Activated naive CD4-positive, alpha-beta T cell treated with anti-CD3 and anti-CD28 coated beads, Interleukin-2, amount 50 U/mL, for 16 hours (primary cell): ENCODE data around the gene P2RY12.
"Not testable (repeated sequence)": the region's sequence is repeated elsewhere in the genome, so short reads cannot be mapped to it uniquely, and the experiment has no call there.

Experiments used
- DNase-seq: peaks from one replicate; pipeline ENCODE4 v3.0.0-alpha.2; 2020

P2RY12 gene

DNA sequence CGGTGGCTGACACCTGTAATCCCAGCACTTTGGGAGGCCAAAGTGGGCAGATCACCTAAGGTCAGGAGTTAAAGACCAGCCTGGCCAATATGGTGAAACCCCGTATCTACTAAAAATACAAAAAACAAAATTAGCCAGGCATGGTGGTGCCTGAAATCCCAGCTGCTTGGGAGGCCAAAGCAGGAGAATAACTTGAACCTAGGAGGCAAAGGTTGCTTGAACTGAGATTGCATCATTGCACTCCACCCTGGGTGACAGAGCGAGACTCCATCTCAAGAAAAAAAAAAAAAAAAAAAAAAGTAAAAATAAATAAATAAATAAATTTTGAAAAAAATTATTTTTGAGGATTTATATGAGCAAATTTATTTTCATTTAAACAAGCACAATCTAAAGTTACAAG lies 7.6 kb upstream of the P2RY12 start:
- not testable (repeated sequence) for DNase-seq

DNA sequence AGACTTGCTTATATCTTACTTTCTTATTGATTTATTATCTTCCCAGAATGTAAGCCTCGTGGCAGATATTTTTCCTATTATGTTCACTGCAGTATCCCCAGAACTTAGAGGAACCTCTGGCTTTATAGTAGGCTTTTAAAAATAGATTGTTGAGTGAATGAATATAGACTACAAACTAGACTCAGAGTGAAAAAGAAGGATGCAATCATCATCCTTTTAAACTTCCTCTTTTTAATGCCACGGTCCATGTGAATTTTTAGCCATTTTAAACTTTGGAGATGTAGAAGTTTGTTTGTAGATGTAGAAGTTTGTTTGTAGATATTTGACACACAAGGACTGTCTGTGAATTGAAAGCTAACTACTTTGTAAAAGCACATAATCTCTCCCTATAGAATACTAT lies 7.2 kb upstream of the P2RY12 start:
- no peak for DNase-seq

DNA sequence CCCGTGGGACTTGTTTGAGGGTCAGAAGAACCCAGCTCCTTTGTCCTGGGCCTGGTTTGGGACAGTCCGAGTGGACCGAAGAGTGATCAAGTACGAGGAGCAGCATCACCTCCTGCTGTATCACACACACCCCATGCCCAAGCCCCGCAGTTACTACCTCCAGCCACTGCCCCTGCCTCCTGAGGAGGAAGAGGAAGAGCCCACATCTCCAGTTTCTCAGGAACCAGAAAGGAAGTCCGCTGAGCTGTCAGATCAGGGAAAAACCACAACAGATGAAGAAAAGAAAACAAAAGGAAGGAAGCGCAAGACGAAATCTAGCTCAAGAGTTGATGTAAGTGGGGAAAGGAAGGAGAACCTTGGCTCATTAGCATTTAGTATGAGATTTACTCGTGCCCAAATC lies 3.3 kb upstream of the P2RY12 start:
- DNase-seq: no peak

DNA sequence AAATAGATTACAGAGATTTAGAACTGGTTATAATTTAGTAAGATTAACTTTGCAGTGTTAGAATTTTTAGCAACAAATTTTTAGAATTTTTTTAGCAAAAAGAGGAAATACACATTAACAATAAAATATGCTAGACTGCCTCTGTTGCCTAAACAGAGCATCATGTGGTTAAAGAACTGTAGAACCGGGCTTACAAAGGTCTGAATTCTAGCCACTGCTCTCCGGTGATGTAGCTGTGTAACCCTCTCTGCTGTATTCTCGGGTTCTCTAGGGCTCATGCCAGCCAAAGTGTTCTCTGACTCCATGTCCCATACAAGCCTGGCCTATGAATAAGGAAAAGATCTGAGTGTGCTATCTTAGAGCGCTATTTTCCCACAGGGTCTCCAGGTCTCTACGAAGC lies 2.9 kb upstream of the P2RY12 start:
- DNase-seq: no peak

DNA sequence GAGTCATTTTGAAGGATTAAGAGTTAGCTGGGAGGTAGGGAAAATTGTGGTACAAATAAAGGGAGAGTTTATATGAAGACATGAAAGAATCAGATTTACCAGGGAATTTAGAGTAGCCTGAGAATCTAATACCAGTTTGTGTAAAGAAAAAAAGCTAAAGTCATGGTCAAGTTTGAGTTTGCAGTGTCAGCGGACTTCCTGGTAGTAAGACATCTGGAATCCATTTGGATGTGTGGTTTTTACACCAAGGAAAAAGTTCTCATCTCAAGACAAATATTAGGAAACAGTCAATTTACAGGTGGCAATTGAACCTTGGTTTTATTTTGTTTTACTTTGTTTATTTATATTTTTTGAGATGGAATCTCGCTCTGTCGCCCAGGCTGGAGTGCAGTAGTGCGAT lies 1.5 kb upstream of the P2RY12 start:
- no peak for DNase-seq

DNA sequence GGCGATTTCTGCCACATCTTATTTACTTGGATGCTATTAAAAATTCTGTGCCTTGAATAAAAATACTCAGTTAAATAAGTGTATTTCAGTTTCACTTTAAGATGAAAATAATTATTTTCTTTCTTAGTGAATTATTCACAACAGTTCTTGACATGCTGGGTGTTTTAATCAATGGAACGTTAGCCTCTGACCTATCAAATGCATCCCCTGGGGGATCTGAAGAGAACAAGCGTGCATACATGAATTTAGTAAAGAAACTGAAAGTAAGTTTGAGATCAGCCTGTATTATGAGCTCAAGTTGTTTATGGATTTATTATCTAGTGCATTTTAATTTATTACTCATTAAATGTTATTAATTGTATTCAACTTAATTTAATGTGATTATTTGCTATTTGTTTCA lies 597 bp downstream of the P2RY12 start:
- DNase-seq: no peak

DNA sequence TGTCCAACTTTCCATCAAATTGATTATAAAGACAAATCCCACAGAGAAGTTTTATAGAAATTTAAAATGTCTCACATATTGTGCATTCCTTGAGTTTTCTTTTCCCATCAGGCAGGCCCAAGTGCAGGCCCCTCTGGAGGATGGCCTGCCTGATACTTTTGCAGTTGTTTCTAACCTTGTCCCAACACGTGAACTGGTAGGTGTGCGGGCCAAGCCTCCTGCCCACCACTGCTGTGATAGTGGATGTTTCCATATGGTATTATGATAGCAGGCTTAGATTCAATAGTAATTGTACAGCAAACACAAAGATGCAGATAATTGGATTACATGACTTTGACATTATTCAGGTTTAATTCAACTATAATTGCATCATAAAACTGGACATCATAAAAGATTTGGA lies 1.4 kb downstream of the P2RY12 start:
- no peak for DNase-seq

DNA sequence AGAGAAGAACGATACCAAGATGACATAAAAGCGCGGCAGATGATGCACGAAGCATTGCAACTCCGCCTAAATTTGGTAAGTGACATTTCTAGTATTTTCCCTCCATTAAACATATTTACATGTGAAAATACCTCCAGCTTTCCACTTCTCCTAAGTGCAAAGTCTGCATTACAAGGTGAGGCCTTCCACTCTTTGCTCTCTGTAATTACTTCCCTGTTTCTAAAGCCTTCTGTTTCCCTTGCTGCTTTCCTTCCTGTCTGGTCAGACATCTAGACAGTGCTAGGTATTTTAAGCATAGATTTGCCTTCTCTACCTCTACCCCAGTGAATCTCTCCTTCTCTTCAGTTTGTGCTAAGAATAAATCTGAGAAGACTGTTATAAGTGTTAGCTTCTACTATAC lies 1.9 kb downstream of the P2RY12 start:
- no peak for DNase-seq

DNA sequence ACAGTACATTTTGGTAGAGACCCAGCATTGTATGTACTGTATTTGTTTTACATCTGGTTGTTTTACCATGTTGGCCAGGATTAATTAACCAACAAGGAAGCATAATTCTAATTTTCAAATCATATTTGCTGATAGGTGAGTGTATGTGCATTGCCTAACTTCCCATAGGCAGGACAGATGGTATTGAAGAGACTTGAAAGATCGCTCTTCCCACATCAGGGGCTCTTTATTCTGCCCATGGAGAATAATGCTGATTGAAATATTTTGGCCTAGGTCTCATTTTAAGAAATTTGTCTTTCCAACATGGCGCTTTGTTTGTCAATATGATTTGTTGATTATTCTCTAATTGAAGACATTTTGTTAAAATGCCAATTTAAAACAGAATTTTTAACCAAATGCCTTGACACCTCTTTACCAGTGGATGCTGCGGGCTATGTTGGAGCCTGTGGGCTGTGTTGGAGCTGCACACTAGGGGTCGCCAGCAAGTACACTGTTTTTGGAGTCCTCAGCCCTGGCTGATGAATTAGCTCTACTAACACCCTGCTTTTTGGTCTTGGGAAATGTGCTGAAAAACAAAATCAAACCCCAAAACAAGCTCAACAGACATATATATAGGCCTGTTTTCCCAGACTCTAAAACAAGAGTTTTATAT lies 5.3 kb downstream of the P2RY12 start:
- DNase-seq: no peak

DNA sequence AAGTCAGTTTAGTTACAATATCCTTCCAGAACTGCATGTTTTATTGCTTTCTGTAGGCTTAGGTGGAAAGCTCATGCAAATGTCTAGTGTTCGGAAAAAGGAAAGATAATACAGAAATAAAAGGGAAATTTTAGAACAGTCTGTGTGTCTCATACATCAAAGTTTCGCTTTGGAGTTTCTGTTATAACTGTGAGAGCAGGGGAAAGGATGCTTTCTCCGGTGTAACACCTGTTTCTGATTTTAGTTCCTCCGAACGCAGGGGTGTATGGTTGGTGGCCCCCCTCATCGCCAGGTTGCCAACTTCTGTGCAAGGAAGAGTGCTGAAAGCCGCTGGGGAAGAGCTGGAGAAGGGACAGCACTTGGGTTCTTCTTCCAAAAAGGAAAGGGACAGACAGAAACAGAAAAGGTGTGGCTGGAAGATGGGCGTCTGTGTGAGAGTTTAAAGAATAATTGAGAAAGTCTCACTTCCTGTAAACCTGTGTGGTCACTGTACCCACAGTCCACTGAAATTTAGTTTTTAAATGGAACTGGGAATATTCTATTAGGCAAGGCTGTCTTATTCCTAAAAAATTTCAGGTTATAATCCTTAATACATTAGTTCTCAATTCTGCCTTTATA lies 6.7 kb downstream of the P2RY12 start:
- DNase-seq: no peak

DNA sequence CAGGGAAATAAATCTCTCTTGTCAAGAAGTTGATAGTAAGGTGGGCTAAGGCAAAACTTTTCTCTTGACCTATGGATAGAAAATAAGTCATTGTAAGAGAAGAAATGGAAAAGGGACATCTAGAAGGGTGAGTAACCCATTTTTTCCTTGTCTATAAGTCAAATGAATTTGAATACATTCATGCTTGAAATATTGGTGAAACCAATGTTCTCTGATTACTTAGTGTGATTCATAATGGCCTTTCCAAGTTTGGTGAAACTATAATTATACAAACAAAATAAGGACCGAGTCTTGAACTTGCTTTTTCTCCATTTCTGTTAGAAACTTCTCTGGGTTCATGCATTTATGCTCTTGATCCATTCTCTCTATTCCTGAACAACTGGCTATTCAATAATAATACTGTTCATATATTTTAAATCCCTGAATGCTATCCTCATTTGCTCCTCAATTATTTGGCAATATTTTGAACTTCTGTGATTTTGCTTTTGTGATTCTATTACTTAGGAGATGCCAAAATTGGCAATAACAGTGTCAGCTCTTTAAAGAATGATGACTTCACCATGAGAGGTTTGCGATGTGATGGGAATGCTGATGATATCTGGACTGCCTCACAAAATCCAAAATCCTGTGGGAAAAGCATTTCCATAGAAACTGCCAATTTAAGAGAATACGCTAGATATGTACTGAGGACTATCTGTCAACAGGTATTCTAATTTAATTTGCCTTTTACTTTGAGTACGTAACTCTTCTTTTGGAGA lies 12.3 kb downstream of the P2RY12 start:
- no peak for DNase-seq

DNA sequence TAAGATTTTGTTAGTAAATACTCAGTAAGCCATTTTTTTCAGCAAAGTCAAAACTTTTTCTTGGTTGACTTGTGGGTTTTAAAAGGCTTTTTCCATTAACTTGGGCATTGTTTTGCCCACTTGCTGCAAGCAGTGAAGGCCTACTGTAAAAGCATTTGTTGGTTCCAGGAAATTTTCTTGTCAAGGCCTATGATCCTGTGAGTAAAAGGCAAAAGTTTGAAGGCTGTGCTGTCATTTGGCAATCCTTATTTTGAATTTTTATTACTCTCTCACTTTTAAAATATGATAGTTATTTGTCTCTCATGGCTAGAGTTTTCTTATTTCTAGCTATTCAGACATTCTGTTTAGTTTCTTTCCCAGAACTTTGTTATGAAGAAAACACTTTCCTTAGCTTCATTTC lies 13.0 kb downstream of the P2RY12 start:
- DNase-seq: no peak

DNA sequence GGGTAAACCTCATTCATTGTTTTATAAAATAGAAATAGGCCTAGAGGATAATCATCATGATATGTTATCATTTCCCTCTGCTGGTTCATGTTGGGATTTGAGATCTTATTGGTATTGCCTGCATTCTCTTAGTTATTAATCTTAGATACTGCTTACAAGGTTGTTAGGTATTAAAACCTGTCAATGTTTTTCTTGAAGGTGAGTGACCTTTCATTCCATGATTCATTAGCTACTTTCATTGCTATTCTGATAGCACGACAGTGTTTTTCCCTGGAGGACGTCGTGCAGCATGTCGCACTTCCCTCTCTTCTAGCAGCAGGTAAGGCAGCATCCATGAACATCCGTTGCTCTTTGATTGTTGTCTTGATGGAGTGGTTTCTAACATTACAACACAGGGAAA lies 17.1 kb downstream of the P2RY12 start:
- DNase-seq: no peak

DNA sequence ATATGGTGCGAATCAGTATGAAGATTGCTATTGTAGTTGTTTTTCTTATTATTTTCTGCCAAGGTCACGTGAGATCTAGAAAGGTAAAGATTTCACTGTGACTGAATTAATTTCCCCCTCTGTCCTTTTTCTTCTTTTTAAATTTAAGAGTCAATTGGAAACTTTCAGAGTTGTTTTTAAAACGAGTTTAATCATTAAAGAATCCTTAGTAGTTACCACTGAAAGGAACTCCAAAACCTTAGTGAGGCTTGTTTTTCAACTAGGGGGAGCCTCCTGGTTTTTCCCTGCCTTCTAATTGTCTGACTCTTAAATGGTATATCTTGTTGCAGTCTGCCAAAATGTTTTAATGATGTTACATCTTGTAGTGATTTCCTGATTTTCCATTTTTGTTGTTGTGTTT lies 17.6 kb downstream of the P2RY12 start:
- no peak for DNase-seq

DNA sequence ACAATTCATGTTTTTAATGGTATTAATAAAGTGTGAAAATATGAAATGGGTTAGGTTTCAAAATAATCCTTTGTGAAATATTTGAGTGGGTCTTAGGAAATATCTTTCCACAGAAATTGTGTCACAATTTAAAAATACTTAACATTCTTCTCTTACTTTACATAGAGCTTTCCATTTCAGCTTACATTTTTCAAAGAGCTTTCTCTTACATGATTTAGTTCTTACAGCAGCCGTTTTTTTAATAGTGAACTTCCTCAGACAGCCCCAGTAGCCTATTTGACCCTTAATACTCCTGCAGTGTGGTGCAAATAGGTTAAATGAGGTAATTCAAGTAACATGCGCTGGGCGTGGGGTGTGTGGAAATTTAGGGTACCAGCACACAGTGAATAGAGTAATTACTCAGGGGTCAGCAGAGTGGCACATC lies 21.8 kb downstream of the P2RY12 start:
- DNase-seq: no peak

DNA sequence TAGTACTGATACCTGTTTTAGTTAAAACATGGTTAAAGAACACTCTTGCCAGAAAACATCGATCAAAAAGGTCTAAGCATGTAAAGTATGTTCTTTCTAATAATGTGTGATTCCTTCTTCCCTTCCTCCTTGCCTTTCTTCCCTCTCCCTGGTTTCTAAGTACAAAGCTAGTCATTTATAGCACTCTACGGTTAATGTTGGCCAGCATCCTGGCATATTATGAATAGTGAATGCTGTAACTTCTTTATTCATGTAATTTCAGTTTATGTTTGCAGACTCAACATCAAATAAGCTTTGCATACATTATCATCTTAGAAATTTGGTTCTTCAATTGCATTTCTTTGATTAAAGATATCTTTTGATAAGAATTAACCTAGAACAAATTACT lies 27.1 kb downstream of the P2RY12 start:
- DNase-seq: no peak

DNA sequence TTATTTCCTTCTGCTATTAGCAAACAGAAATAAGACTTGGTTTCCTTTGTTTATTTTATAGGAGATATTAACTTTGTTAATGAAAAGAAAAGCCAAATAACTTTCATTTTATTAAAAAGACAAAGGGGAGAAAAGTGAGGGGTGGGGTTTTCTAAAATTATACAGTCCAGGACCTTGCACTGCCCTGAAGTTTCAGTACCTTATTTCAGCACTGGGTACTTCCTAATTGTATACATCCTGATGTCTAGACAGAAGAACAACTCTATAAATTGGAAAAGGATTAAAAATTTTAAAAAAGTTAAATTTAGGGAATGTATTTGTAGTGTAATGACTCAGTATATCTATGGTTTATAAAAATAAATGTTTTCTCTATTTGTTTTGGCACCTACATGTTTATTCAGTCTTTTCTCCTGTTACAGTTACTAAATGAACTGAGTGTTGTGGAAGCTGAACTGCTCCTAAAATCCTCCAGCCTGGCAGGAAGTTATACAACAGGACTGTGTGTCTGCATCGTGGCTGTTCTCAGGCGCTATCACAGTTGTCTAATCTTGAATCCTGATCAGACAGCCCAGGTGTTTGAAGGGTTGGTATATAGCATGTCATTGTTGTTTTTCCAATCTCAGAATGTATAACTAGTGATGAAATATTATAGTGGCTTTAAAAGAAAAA lies 27.6 kb downstream of the P2RY12 start:
- DNase-seq: no peak

DNA sequence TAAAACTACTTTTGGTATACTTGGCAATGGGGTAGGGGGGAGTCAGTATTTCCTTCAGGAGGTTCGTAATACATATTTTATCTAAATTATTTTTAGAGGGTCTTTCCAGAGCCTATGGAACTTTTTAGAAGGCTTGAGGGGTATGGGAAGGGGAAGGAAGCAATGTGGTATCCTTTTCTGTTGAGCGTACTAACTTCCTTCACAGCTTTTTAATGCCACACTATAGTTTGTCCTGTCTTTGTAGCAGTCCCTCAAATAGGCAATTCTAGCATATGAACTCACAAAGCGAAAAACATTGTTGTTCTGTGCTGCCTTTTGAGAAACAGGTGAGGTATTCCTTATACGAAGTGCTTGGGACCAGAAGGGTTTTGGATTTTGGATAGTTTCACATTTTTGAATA lies 32.9 kb downstream of the P2RY12 start:
- no peak for DNase-seq

DNA sequence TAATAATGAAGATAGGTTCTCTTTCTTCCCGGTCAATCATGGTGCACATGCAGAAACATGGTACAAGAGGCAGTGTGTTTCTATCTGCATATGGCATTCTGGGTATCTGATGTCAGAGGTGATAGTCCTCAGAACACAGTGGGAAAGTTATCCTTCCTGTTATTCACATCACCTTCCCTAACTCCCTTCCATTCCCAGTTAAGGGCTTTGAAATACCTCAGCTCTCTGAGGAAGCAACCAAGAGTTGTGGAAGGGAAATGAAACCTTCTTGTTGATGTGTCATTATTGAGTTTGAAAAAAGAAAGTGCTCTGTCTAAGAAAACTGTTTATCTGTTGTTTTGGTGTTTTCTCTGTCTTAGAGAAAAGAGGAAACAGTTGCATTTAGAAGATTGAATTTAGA lies 33.3 kb downstream of the P2RY12 start:
- DNase-seq: no peak

DNA sequence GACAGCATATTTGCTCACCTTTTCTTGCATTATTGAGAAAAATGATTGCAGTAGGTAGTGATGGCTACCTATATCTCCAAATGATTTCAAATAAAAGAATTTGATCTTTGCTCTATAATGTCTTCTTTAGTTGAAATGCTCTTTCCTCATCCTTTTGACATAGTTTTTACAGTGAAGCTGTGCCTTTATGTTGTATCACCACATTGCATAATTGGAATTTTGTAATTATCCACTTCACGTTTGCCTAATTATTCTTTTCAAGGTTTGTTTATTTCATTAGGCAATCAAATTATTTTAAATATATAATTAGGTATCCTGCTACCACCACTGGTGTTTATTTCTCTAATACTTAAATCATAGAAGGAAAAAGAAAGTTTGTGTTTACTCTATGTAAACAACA lies 33.9 kb downstream of the P2RY12 start:
- DNase-seq: no peak

DNA sequence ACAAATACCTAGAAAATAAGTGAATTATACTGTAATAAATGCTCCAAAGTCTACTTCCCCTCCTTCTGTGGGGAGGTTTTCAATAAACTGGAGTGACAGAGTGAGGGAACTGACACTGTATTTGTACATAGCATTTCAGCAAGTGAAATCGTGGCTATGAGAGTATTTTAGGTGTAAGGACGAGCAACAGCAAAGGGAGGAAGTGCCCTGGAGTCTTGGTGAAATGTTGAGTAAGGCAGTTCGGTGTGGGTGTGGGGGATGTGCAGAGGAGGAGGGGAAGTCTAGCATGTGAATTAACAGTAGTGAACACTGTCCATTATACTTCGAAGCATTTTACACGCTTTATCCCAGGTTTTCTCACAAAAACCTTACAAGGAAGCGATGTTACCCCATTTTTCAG lies 37.1 kb downstream of the P2RY12 start:
- DNase-seq: no peak

DNA sequence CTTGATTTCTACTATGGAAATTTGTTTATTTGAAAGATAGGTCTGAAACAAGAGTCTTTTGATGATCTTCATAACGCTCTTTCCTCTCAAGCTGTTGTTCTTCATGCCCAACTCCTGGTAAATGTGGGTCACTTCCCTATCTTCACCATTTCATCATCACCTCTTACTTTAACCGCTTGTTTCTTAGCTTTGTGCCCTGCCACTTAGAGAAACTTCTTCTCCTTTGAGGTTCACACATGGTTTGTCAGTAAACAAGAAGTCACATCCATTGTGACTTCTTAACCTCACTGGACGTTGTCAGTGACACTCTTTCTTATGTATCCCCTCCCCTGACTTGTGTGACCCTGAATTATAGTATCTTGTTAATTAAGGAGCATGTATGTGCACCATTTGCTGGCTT lies 38.3 kb downstream of the P2RY12 start:
- DNase-seq: no peak

DNA sequence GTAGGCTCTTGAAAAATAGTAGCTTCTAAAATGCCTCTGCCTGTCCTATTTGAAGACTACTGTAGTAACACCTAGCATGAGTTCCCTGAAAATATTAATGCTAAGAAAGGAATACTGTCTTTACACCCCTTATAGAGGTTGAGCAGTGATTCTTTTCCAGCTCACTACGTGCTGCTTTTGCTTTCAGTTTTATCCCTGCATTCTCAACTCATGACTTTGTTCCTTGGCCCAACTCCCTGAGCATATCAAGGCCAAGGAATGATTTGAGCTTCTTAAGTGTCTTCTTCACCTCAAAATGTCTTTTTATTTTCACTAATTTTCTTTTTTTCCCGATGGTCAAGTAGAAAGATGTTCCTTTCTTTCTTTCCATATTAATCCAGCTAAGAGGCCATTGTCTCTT lies 38.7 kb downstream of the P2RY12 start:
- DNase-seq: no peak

DNA sequence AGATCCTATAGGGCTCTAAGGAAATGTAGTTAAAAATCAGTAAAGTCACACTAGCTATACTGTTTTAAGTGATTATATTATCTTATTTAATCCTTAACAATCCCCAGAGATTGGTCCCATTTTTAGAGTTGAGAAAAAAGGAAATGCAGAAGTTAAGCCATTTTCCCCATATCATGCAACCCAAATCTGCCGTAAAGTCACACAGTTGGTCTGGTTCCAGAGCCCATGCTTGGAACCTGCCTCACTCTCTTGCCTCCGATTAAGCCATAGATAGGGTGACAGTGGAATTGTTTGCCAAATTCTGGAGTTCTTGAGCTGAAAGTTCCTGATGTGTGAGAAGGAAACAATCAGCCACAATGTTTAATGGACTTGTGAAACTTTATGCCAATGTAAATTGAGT lies 52.9 kb downstream of the P2RY12 start:
- DNase-seq: no peak
